Esophagus squamous epithelium (tissue), 5 donors: ENCODE data around the gene GGN. TPM values are rescaled to one million over a fixed set of nuclear protein-coding genes. Genes with fewer than 3 reads are reported as not detected.

Experiments
- DNase-seq: peaks from one replicate; lab custom pipeline; 2025; lab: John Stamatoyannopoulos, UW
- H3K27ac ChIP-seq, 4 donors: fragments of 200-600 bp; sonication (generic); one replicate each; pipeline ENCODE4 v1.5.1; 2016 to 2019; ENCODE audit warnings: mild to moderate bottlenecking in 1 of 4
- H3K27me3 ChIP-seq, 4 donors: fragments of 200-600 bp; sonication (generic); 1 replicate in 3 of 4; 2 replicates in 1 of 4; pipeline versions ENCODE4 v1.5.1 to v1.6.0; 2017 to 2021; ENCODE audit warnings: antibody characterized with exemption in 1 of 4
- H3K36me3 ChIP-seq, 3 donors: fragments of 200-600 bp; sonication (generic); one replicate each; pipeline ENCODE4 v1.5.1; 2016 to 2019
- H3K4me1 ChIP-seq, 3 donors: fragments of 200-600 bp; sonication (generic); one replicate each; pipeline ENCODE4 v1.5.1; 2017 to 2019
- H3K4me3 ChIP-seq, 4 donors: fragments of 200-600 bp; sonication (generic); 1 replicate in 3 of 4; 2 replicates in 1 of 4; pipeline ENCODE4 v1.5.1; 2016 to 2019; ENCODE audit warnings: mild to moderate bottlenecking in 2 of 4, moderate library complexity in 1 of 4
- H3K9me3 ChIP-seq, 3 donors: fragments of 200-600 bp; sonication (generic); one replicate each; pipeline ENCODE4 v1.5.1; 2016 to 2019
- CTCF ChIP-seq, 6 experiments: fragments of 450-650 bp in 4 of 6; fragments of 200-600 bp in 2 of 6; sonication (generic) in 2 of 6; IDR thresholded peaks; one replicate each; pipeline ENCODE4 v1.5.1; 2016 to 2019; ENCODE audit warnings: antibody characterized with exemption in 6 of 6, mild to moderate bottlenecking in 4 of 6, moderate library complexity in 4 of 6
- POLR2A ChIP-seq, 4 donors: fragments of 450-650 bp; IDR thresholded peaks; one replicate each; pipeline ENCODE4 v1.6.1; 2017; ENCODE audit warnings: antibody characterized with exemption in 4 of 4, mild to moderate bottlenecking in 4 of 4, moderate library complexity in 3 of 4
- WGBS, 2 donors: methylation state at CpG; one replicate each; pipeline ENCODE4 v1.1.5; 2018; 5-methylcytosine and 5-hydroxymethylcytosine counted together
- intact Hi-C: fragments of 100-400 bp; cut with DNase I; formaldehyde crosslinking; loops from one replicate; pipeline ENCODE4 v1.15.0; 2022
- total RNA-seq, 4 donors: library from RNA; depleted of rRNA; stranded (reverse); fragments of >200 nt; gene quantifications; one replicate each; pipeline ENCODE4 v1.1.0, GENCODE V29; 2016
- donor health status: DM: yes; HTN: yes; CAD: no.

GGN gene
- total RNA-seq, 4 donors from 2014 or later = 0.15 TPM; not detected in 3

GRCh38 chr19:38386971-38387549 lies 774 bp downstream of the GGN start:
- peaks cover 3 to 38% (median 15%) of the 10 kb centered on the region in 3 donors for H3K36me3 ChIP-seq
- 0 to 1% methylated on average over 4 to 10 of the region's 36 CpGs for WGBS, 2 donors
- H3K4me3 ChIP-seq = peak overlapping the region; percentile 38 to 69 (median 52)
- H3K9me3 ChIP-seq = no peaks in the 10 kb centered on the region
- no peak for DNase-seq
- intact Hi-C loops = no loop called here
- H3K27ac ChIP-seq = peak overlapping the region; percentile 71 to 89 (median 78)
- H3K27me3 ChIP-seq = peaks cover 0 to 70% (median 0%) of the 10 kb centered on the region in 4 donors
- H3K4me1 ChIP-seq = peaks cover 28 to 59% (median 34%) of the 10 kb centered on the region in 3 donors
- TF ChIP-seq POLR2A (IDR thresholded peaks at IDR 0.05) (no peak), CTCF (IDR thresholded peaks at IDR 0.05) (no peak)

DNA sequence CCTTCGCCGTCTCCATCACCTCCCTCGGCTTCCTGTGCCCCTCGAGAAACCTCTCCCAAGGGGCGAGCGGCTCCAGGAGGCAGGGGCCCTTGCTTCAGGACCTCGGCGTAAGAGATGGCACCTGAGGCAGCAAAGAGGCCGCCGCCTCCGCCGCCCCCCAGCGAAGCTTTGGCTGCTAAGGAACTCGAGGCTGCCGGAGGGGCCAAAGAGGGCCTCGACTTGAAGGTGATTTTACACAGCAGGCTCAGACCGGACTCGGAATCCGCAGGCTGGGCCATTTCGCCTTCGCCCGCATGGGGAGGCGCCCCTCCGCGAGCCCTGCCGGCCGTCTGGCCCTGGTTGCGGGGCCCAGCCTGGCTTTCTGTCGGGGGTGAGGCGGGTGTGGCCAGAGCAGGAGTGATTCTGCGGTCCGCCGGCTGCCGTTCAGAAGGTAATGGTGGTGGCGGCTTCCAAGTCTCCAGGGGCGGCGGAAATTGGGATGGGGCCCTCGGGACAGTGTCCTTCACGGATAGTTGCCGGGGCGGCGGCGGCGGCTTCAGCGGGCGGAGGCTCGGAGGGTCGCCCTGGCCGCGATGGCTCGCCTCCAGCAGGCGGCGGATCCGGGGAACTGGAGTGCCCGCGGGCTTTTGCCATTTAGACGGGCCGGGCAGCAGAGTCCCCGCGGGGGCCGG lies 1.4 kb downstream of the GGN start:
- WGBS, 2 donors = 86 to 90% methylated on average over 4 to 6 of the region's 61 CpGs
- TF ChIP-seq CTCF (IDR thresholded peaks at IDR 0.05) (peak in 1 of 6 experiments; percentile 8), POLR2A (IDR thresholded peaks at IDR 0.05) (no peak)
- Histone ChIP-seq H3K4me1 (peaks cover 28 to 59% (median 34%) of the 10 kb centered on the region in 3 donors), H3K27ac (no peak overlapping the region), H3K9me3 (no peaks in the 10 kb centered on the region), H3K27me3 (peaks cover 0 to 70% (median 0%) of the 10 kb centered on the region in 4 donors), H3K36me3 (peaks cover 9 to 45% (median 21%) of the 10 kb centered on the region in 3 donors), H3K4me3 (peak overlapping the region in 3 of 4 donors; percentile 46 to 69 (median 57))
- intact Hi-C loops = no loop called here
- DNase-seq = no peak

DNA sequence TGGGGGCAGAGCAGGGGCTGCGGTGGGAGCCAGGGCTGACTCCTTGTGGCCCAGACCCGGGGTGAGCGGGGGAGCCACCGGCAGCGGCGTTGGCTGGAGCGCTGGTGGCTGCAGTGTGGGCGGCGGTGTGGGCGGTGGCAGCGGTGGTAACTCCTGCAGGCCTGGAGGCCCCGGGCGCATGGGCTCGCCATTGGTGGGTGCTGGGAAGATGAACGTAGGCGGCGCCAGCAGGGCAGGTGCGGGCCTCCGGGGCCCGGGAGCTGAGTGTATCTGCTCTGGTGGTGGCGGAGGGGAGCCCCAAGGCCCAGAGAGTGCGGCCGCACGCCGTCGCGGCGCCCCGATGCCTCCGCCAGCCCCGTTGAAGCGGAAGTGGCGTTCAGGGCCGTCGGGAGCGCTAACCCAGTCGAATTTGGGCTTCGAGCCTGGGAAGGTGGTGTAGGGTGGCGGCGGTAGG lies 2.0 kb downstream of the GGN start:
- peaks cover 0 to 70% (median 0%) of the 10 kb centered on the region in 4 donors for H3K27me3 ChIP-seq
- H3K4me1 ChIP-seq = peaks cover 28 to 59% (median 34%) of the 10 kb centered on the region in 3 donors
- no peak for TF ChIP-seq CTCF (IDR thresholded peaks at IDR 0.05)
- TF ChIP-seq POLR2A (IDR thresholded peaks at IDR 0.05) = no peak
- H3K36me3 ChIP-seq = peaks cover 15 to 51% (median 23%) of the 10 kb centered on the region in 3 donors
- 60 to 72% methylated on average over 5 to 12 of the region's 40 CpGs for WGBS, 2 donors
- intact Hi-C loops = no loop called here
- H3K27ac ChIP-seq = no peak overlapping the region
- no peaks in the 10 kb centered on the region for H3K9me3 ChIP-seq
- no peak overlapping the region for H3K4me3 ChIP-seq
- no peak for DNase-seq

- peaks cover 18 to 57% (median 26%) of the 10 kb centered on the region in 3 donors for H3K36me3 ChIP-seq
- H3K4me3 ChIP-seq = no peak overlapping the region
- no peak for TF ChIP-seq POLR2A (IDR thresholded peaks at IDR 0.05)
- no peak for TF ChIP-seq CTCF (IDR thresholded peaks at IDR 0.05)
- peaks cover 0 to 66% (median 0%) of the 10 kb centered on the region in 4 donors for H3K27me3 ChIP-seq
- H3K9me3 ChIP-seq = no peaks in the 10 kb centered on the region
- peaks cover 28 to 59% (median 34%) of the 10 kb centered on the region in 3 donors for H3K4me1 ChIP-seq
- H3K27ac ChIP-seq = no peak overlapping the region
- WGBS, 2 donors = 87 to 94% methylated on average over 7 of the region's 40 CpGs
- intact Hi-C loops = no loop called here
- no peak for DNase-seq
Observed at GRCh38 chr19:38385057-38385803, 2.6 kb downstream of the GGN start.
